Thyroid gland (tissue), 4 donors: ENCODE data around the gene ZNF407.

Source experiments
- CTCF ChIP-seq, 6 experiments: fragments of 200-600 bp in 3 of 6; fragments of 450-650 bp in 3 of 6; sonication (generic) in 3 of 6; IDR thresholded peaks; one replicate each; pipeline ENCODE4 v1.5.1; 2016 to 2019; ENCODE audit warnings: antibody characterized with exemption in 6 of 6, mild to moderate bottlenecking in 2 of 6, inconsistent platforms in 1 of 6, moderate library complexity in 1 of 6
- POLR2A ChIP-seq, 2 donors: fragments of 450-650 bp; IDR thresholded peaks; one replicate each; pipeline ENCODE4 v1.6.1; 2017; ENCODE audit warnings: antibody characterized with exemption in 2 of 2, mild to moderate bottlenecking in 2 of 2, moderate library complexity in 1 of 2

- TF ChIP-seq CTCF (IDR thresholded peaks at IDR 0.05) = no peak
- no peak for TF ChIP-seq POLR2A (IDR thresholded peaks at IDR 0.05)
Measured at GRCh38 chr18:74957588-74958224, 360.0 kb downstream of the ZNF407 start.
